Activated CD8-positive, alpha-beta memory T cell treated with anti-CD3 and anti-CD28 coated beads, Interleukin-2, amount 10 ng/mL, durations not matched to agents 7 days and 5 days (primary cell): ENCODE data around the gene TMPRSS9. TPM values are rescaled to one million over a fixed set of nuclear protein-coding genes. Genes with fewer than 3 reads are reported as not detected.
A peak's percentile ranks its signal among the peaks of the same experiment; 100 is the strongest.

Experiments used
- ATAC-seq: fragments of 150-1000 bp; cut with Tn5 transposase; one replicate; pipeline ENCODE4 v1.10.0; 2021; ENCODE audit warnings: moderate library complexity
- CTCF ChIA-PET: fragments of 350-600 bp; sonication (Branson Sonifier 250); formaldehyde crosslinking; loops from one replicate; lab custom pipeline; 2021; ENCODE audit warnings: antibody characterized with exemption; lab: Charles Lee
- DNase-seq: peaks from one replicate; pipeline ENCODE4 v3.0.0-alpha.2; 2020
- H3K27ac Mint-ChIP-seq: one replicate; pipeline ENCODE4 v1.8.0; 2021; ENCODE audit warnings: mild to moderate bottlenecking, mixed read lengths
- H3K27me3 Mint-ChIP-seq: one replicate; pipeline ENCODE4 v1.8.0; 2021; ENCODE audit warnings: mixed read lengths
- H3K36me3 Mint-ChIP-seq: one replicate; pipeline ENCODE4 v1.8.0; 2021; ENCODE audit warnings: mild to moderate bottlenecking, mixed read lengths
- H3K4me1 Mint-ChIP-seq: one replicate; pipeline ENCODE4 v1.8.0; 2021; ENCODE audit warnings: mixed read lengths
- H3K4me3 Mint-ChIP-seq: one replicate; pipeline ENCODE4 v1.8.0; 2021; ENCODE audit warnings: mild to moderate bottlenecking, moderate library complexity, mixed read lengths
- H3K9me3 Mint-ChIP-seq: one replicate; pipeline ENCODE4 v1.8.0; 2022; ENCODE audit warnings: low read depth, mixed read lengths
- total RNA-seq, 2 experiments: library from RNA; stranded (reverse); gene quantifications; one replicate each; pipeline ENCODE4 v1.2.3, GENCODE V29; 2021

TMPRSS9 gene
- total RNA-seq, 2 experiments from 2014 or later = not detected

DNA sequence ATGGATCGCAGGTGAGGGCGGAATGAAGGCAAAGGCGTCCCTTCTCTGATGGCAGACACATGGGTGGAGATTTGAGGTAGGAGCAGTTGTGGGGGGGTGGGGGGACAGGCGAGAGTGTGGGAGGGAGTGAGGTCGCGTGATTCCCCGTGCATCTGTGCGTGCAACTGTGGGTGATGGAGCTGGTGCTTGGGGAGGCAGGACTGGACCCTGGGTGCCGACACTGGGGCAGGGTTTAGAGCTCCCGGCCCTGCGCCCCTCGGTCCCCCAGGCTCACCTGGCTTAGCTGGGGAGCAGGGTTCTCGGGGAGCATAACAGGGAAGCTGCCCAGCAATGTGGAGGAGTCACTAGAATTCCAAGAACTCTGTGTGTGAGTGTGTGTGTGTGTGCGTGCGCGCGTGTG is 3.4 kb downstream of the TMPRSS9 start:
- Mint-ChIP-seq H3K27ac (no peak overlapping the region), H3K27me3 (peaks cover 17% of the 10 kb centered on the region), H3K9me3 (no peaks in the 10 kb centered on the region), H3K4me3 (no peak overlapping the region), H3K4me1 (peaks cover 2% of the 10 kb centered on the region), H3K36me3 (no peaks in the 10 kb centered on the region)
- CTCF ChIA-PET = interaction anchor here (1.3 kb wide), 1 partner anchor 29 kb away, joined by 3 read pairs; no protein-coding TSS in a partner anchor
- DNase-seq (no peak), ATAC-seq (no peak)

- ATAC-seq (no peak), DNase-seq (no peak)
- Mint-ChIP-seq H3K27ac (no peak overlapping the region), H3K36me3 (peaks cover 1% of the 10 kb centered on the region), H3K4me3 (no peak overlapping the region), H3K9me3 (no peaks in the 10 kb centered on the region), H3K27me3 (peaks cover 12% of the 10 kb centered on the region), H3K4me1 (peaks cover 6% of the 10 kb centered on the region)
- CTCF ChIA-PET = interaction anchor here (1.0 kb wide), 1 partner anchor 26 kb away, joined by 4 read pairs; no protein-coding TSS in a partner anchor
Observed at GRCh38 chr19:2365201-2365970, 5.3 kb downstream of the TMPRSS9 start.

GRCh38 chr19:2371656-2372055 is 11.6 kb downstream of the TMPRSS9 start:
- Mint-ChIP-seq H3K36me3 (peaks cover 1% of the 10 kb centered on the region), H3K4me3 (no peak overlapping the region), H3K4me1 (peaks cover 4% of the 10 kb centered on the region), H3K9me3 (peaks cover 3% of the 10 kb centered on the region), H3K27ac (no peak overlapping the region), H3K27me3 (peaks cover 3% of the 10 kb centered on the region)
- DNase-seq (no peak), ATAC-seq (no peak)
- CTCF ChIA-PET = interaction anchor here (0.7 to 1.0 kb wide), 2 partner anchors 19 to 60 kb away, joined by 3 read pairs; no protein-coding TSS in a partner anchor

DNA sequence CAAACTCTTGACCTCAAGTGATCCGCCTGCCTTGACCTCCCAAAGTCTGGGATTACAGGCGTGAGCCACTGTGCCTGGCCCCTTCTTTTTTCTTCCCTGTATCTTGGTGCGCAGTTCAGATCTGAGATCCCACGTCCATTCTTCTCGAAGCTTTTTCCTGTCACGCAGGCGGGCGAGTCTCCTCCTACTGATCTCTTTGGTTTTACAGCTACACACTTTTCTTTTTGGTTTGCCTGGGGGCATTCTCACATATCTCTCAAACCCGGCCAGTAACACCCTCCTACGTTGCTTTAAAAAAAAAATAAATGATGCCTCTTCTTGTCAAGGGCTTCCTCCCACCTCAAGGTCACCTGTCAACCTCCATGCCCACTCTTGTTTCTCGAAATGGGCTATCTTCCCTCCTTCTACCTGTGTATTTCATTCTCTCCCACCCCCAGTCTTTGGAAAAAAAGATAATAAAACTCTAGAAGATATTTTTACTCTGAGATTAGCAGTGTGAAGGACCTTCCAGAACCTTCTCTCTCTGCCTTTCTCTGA is 12.1 kb downstream of the TMPRSS9 start:
- no peak overlapping the region for H3K4me3 Mint-ChIP-seq
- ATAC-seq = no peak
- peaks cover 4% of the 10 kb centered on the region for H3K4me1 Mint-ChIP-seq
- H3K9me3 Mint-ChIP-seq = peaks cover 3% of the 10 kb centered on the region
- H3K36me3 Mint-ChIP-seq = peaks cover 1% of the 10 kb centered on the region
- no peak for DNase-seq
- H3K27me3 Mint-ChIP-seq = peaks cover 3% of the 10 kb centered on the region
- no peak overlapping the region for H3K27ac Mint-ChIP-seq
- CTCF ChIA-PET = interaction anchor here (1.0 kb wide), 1 partner anchor 19 kb away, joined by 3 read pairs; no protein-coding TSS in a partner anchor

DNA sequence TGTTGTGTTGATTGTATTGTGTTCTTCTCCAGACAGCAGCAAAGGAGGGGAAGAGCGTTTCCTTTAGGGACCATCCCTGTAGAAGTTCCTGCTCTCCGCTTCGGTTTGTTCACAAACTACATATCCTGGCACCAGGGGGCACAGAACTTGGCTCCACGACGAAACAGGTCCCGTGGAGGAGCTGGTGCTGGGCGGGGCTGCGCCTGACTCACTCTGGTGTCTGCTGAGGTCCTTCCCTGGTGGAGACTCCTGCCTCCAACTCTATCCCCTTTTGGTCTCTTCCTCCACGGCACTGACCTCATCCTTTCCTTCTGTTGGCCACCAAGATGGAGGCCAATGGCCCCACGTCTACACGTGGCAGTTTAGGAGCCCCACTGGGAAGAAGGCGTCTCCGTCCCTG is 14.7 kb downstream of the TMPRSS9 start:
- Mint-ChIP-seq H3K36me3 (peaks cover 9% of the 10 kb centered on the region), H3K9me3 (peaks cover 11% of the 10 kb centered on the region), H3K27ac (no peak overlapping the region), H3K4me3 (no peak overlapping the region), H3K27me3 (no peaks in the 10 kb centered on the region), H3K4me1 (no peaks in the 10 kb centered on the region)
- CTCF ChIA-PET = no interaction called here
- ATAC-seq (no peak), DNase-seq (no peak)

DNA sequence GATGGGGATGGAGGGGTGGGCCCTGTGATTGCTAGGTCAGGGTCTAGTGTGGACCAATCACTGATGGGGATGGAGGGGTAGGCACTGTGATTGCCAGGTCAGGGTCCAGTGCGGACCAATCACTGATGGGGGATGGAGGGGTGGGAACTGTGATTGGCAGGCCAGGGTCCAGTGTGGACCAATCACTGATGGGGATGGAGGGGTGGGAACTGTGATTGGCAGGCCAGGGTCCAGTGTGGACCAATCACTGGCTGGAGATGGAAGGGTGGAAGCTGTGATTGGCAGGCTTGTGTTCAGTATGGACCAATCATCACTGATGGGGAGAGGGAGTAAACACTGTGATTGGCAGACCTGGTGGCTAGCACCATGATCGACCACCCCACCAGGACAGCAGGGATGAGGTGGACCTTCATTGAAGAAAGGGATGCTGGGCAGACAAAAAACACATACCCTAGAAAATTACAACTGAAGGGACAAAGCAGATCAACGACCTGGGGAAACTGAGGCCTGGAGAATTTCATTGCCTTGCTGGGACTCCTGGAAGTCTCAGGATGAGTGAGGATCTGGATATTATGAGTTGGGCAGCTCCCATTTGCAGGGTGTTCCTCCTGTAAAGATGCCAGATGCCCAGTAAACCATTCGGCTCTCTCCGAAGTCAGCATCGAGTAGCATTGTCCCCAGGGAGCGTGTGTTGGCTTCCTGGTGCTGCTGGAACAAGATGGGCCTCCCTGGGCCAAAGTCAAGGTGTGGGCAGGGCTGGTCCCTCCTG is 15.5 kb downstream of the TMPRSS9 start:
- ATAC-seq = no peak
- Mint-ChIP-seq H3K4me1 (no peaks in the 10 kb centered on the region), H3K36me3 (peaks cover 9% of the 10 kb centered on the region), H3K27ac (no peak overlapping the region), H3K9me3 (peaks cover 11% of the 10 kb centered on the region), H3K4me3 (no peak overlapping the region), H3K27me3 (no peaks in the 10 kb centered on the region)
- CTCF ChIA-PET = interaction anchor here (0.7 kb wide), 1 partner anchor 81 kb away, joined by 3 read pairs; the partner anchor contains the start of gene LMNB2
- DNase-seq = no peak

DNA sequence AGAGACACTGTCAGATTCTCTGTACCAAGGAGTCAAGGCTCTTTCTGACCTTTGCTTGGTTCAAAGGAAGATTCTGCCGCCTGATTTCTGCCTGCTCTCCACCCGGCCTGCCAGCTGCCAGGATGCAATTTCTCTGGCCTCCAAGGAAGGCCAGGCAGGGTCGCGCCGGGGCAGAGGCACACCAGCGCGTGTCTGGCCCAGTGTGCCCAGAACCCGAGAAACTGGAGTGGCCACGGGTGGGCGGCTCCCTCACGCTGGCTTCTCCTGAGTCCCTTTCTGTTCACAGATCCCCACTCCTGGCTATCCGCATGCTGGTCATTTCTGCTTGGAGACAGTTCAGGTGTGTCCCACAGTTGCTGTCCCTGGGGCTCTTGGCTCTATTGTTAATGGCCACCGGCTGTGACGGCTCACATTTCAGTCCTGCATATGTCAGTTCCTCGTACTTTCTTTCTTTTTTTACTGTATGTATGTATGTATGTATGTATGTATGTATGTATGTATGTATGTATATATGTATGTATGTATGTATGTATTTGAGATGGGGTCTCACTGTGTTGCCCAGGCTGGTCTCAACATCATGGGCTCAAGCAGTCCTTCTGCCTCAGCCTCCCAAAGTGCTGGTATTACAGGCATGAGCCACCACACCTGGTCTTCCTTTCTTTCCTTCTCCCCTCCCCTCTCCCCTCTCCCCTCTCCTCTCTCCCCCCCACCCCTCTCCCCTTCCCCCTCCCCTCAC is 16.9 kb downstream of the TMPRSS9 start:
- Mint-ChIP-seq H3K27ac (no peak overlapping the region), H3K4me1 (no peaks in the 10 kb centered on the region), H3K36me3 (peaks cover 10% of the 10 kb centered on the region), H3K4me3 (no peak overlapping the region), H3K9me3 (peaks cover 14% of the 10 kb centered on the region), H3K27me3 (no peaks in the 10 kb centered on the region)
- ATAC-seq (peak; percentile 20), DNase-seq (no peak)
- CTCF ChIA-PET = no interaction called here

DNA sequence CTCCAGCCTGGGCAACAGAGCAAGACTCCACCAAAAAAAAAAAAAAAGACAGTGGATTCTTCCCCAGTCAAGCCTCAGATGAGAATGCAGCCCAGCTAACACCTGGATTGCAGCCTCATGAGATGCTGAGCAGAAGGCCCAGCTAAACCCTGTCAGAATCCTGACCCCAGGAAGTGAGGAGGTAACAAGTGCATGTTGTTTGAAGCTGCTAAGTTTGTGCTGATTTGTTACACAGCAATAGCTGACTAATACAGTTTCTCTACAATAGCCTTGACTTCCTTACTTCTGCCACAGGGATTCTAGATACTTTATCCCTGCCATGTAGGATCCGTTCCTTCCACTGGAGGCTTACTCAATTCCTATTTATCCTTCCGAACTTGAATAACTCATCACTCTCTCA is 20.5 kb downstream of the TMPRSS9 start:
- no peaks in the 10 kb centered on the region for H3K27me3 Mint-ChIP-seq
- peaks cover 17% of the 10 kb centered on the region for H3K9me3 Mint-ChIP-seq
- peaks cover 10% of the 10 kb centered on the region for H3K36me3 Mint-ChIP-seq
- H3K4me3 Mint-ChIP-seq = no peak overlapping the region
- ATAC-seq (no peak), DNase-seq (no peak)
- H3K4me1 Mint-ChIP-seq = no peaks in the 10 kb centered on the region
- CTCF ChIA-PET = interaction anchor here (1.3 to 1.7 kb wide), 2 partner anchors 13 to 104 kb away, joined by 4 to 7 read pairs; no protein-coding TSS in a partner anchor
- H3K27ac Mint-ChIP-seq = no peak overlapping the region

DNA sequence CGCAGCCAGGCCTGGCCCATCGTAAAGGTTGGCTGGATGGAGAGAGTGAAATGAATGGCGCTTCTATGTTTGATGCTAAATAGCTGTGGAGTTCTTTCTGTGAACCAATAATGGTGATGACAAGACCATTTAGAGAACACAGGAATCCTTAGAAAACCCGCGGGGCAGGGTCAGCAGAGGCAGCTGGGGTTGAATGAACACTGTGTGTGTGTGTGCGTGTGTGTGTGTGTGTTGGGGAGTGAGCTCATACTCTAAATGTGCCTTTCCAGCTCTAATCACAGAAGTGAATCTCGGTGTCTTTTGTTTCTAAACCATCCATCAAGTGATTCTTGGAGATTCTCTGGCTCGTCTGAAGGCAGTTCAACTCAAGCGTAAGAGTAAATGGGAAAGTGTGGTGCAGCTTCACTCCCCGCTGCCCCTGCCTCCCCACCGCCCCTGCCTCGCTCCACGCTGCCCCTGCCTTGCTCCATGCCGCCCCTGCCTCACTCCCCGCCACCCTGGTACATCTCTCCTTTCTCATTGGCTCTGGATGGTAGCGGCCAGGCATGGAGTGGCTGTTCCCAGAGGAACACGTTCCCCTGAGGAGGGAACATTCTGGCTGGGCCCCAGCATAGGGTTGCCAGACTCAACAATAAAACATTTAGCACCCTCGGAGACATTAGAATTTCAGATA is 21.2 kb downstream of the TMPRSS9 start:
- H3K4me1 Mint-ChIP-seq = no peaks in the 10 kb centered on the region
- ATAC-seq (no peak), DNase-seq (no peak)
- CTCF ChIA-PET = interaction anchor here (1.3 to 1.7 kb wide), 2 partner anchors 12 to 104 kb away, joined by 4 to 7 read pairs; no protein-coding TSS in a partner anchor
- H3K27me3 Mint-ChIP-seq = no peaks in the 10 kb centered on the region
- H3K4me3 Mint-ChIP-seq = no peak overlapping the region
- H3K27ac Mint-ChIP-seq = no peak overlapping the region
- H3K36me3 Mint-ChIP-seq = peaks cover 10% of the 10 kb centered on the region
- H3K9me3 Mint-ChIP-seq = peaks cover 17% of the 10 kb centered on the region

GRCh38 chr19:2382530-2383222 is 22.6 kb downstream of the TMPRSS9 start:
- Mint-ChIP-seq H3K4me1 (no peaks in the 10 kb centered on the region), H3K4me3 (no peak overlapping the region), H3K27ac (no peak overlapping the region), H3K9me3 (peaks cover 17% of the 10 kb centered on the region), H3K36me3 (peaks cover 10% of the 10 kb centered on the region), H3K27me3 (peaks cover 4% of the 10 kb centered on the region)
- ATAC-seq (no peak), DNase-seq (no peak)
- CTCF ChIA-PET = no interaction called here

- CTCF ChIA-PET = interaction anchor here (0.7 kb wide), 1 partner anchor 719 kb away, joined by 3 read pairs; no protein-coding TSS in a partner anchor
- H3K4me1 Mint-ChIP-seq = no peaks in the 10 kb centered on the region
- H3K27ac Mint-ChIP-seq = no peak overlapping the region
- peaks cover 1% of the 10 kb centered on the region for H3K36me3 Mint-ChIP-seq
- peaks cover 4% of the 10 kb centered on the region for H3K27me3 Mint-ChIP-seq
- DNase-seq (no peak), ATAC-seq (no peak)
- no peak overlapping the region for H3K4me3 Mint-ChIP-seq
- H3K9me3 Mint-ChIP-seq = peaks cover 8% of the 10 kb centered on the region
Observed at GRCh38 chr19:2385053-2385721, 25.1 kb downstream of the TMPRSS9 start.
